Ovary (tissue), 9 donors: ENCODE results near the gene CPN1. TPM values are rescaled to one million over a fixed set of nuclear protein-coding genes. Genes with fewer than 3 reads are reported as not detected.

Source experiments
- DNase-seq, 5 donors: peaks; one replicate each; pipeline ENCODE4 v3.0.0-alpha.2; 2019 to 2020
- H3K27ac ChIP-seq, 2 donors: fragments of 200-600 bp; one replicate each; pipeline versions ENCODE4 v1.5.1 to v1.8.0; 2019 to 2022
- H3K27me3 ChIP-seq: fragments of 200-600 bp; one replicate; pipeline ENCODE4 v1.8.0; 2022
- H3K36me3 ChIP-seq: fragments of 200-600 bp; sonication (generic); one replicate; pipeline ENCODE4 v1.5.1; 2019
- H3K4me1 ChIP-seq: one replicate; pipeline ENCODE4 v1.8.1; 2013; ENCODE audit warnings: mild to moderate bottlenecking, moderate library complexity; ENCODE audit not compliant: insufficient read depth
- H3K4me3 ChIP-seq: fragments of 200-600 bp; sonication (generic); one replicate; pipeline ENCODE4 v1.5.1; 2017
- H3K9me3 ChIP-seq, 2 donors: fragments of 200-600 bp in 1 of 2; sonication (generic) in 1 of 2; one replicate each; pipeline versions ENCODE4 v1.5.1 to v1.8.1; 2013 to 2019; ENCODE audit warnings: mild to moderate bottlenecking in 1 of 2, moderate library complexity in 1 of 2
- CTCF ChIP-seq, 3 donors: fragments of 450-650 bp in 2 of 3; fragments of 200-600 bp in 1 of 3; IDR thresholded peaks; one replicate each; pipeline versions ENCODE4 v1.5.1 to v1.8.0; 2016 to 2022; ENCODE audit warnings: antibody characterized with exemption in 3 of 3, mild to moderate bottlenecking in 1 of 3
- EP300 ChIP-seq: sonication (generic); formaldehyde crosslinking; IDR thresholded peaks from one replicate; pipeline ENCODE4 v1.6.1; 2017; ENCODE audit warnings: antibody characterized with exemption
- POLR2A ChIP-seq: fragments of 450-650 bp; IDR thresholded peaks from one replicate; pipeline ENCODE4 v1.6.1; 2017; ENCODE audit warnings: antibody characterized with exemption, mild to moderate bottlenecking, moderate library complexity
- WGBS, 3 donors: extraction: QIAGEN DNeasy Blood & Tissue Kit in 1 of 3; methylation state at CpG; one replicate each; pipeline versions ENCODE4 v1.1.5 to v1.1.7; 2013 to 2017; 5-methylcytosine and 5-hydroxymethylcytosine counted together
- intact Hi-C, 4 donors: fragments of 100-400 bp; cut with DNase I; formaldehyde crosslinking; loops; one replicate each; pipeline versions ENCODE4 v1.11.0 to v1.15.1; 2022 to 2023
- polyA plus RNA-seq, 2 donors: library from polyadenylated mRNA; stranded (reverse); fragments of 200-250 nt in 1 of 2; fragments of 350-450 nt in 1 of 2; fragmentation: Illumina TruSeq in 1 of 2; extraction: RNeasy Lipid Tissue Mini Kit (QIAGEN cat#74804) in 1 of 2; gene quantifications; one replicate each; pipeline ENCODE4 v1.2.3, GENCODE V29; 2013 to 2014
- total RNA-seq, 7 donors: library from RNA; depleted of rRNA in 2 of 7; stranded (reverse); fragments of >200 nt in 2 of 7; fragmentation: NEBNext Ultra II Directional in 3 of 7; extraction: Animal tissue kit (Norgen Biotek cat#: 25700) in 3 of 7; gene quantifications; one replicate each; pipeline versions ENCODE4 v1.1.0 to v1.2.4, GENCODE V29; 2016 to 2023
- donor health status: DM: no; HTN: no; CAD: no; lungs with moderate emphysema.
- donor health status: DM: no; HTN: no; CAD: no.
- donor health status: Bipolar disorder and iron deficiency.
- donor health status: DM: yes; HTN: yes; CAD: no.
- donor health status: DM: no; HTN: no; CAD: no.
- donor health status: DM: yes; HTN: yes; CAD: no.

CPN1 gene
- total and polyA plus RNA-seq, 9 donors: not detected

DNA sequence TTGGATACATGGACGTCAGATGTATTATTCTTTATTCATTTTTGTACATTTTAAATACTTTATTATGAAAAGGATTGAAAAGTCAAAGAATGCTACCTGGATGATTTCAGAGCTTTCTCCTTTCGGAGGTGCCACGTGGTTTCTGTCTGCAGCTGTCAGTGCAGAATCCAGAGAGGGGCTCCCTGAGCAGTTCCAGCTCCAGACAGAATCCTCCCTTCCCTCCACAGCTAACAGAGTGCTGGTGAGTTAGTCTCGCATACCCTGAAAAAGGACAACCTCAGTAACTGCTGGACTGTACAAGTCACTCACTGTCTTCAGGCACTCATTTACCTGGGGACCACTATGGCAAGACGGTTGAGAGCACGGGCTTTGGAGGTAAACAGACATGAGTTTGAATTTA lies 82.8 kb downstream of the CPN1 start:
- intact Hi-C loops: no loop called here
- H3K36me3 ChIP-seq: no peaks in the 10 kb centered on the region
- WGBS, 3 donors: 80 to 90% (median 89%) methylated on average over 6 of the region's 6 CpGs
- no peak overlapping the region for H3K4me3 ChIP-seq
- no peaks in the 10 kb centered on the region for H3K27me3 ChIP-seq
- H3K4me1 ChIP-seq: peaks cover 19% of the 10 kb centered on the region
- TF ChIP-seq CTCF (IDR thresholded peaks at IDR 0.05): no peak
- TF ChIP-seq EP300: no peak
- TF ChIP-seq POLR2A: no peak
- no peak overlapping the region for H3K27ac ChIP-seq
- H3K9me3 ChIP-seq: no peaks in the 10 kb centered on the region
- no peak for DNase-seq

- intact Hi-C loops: no loop called here
- WGBS, 3 donors: 2 to 10% (median 7%) methylated on average over 4 of the region's 4 CpGs
- H3K27me3 ChIP-seq: no peaks in the 10 kb centered on the region
- H3K9me3 ChIP-seq: no peaks in the 10 kb centered on the region
- no peak overlapping the region for H3K4me3 ChIP-seq
- TF ChIP-seq POLR2A (no peak), EP300 (no peak), CTCF (IDR thresholded peaks at IDR 0.05) (no peak)
- H3K27ac ChIP-seq: peak overlapping the region; percentile 48 to 68
- H3K36me3 ChIP-seq: no peaks in the 10 kb centered on the region
- no peak for DNase-seq
- peaks cover 17% of the 10 kb centered on the region for H3K4me1 ChIP-seq
Measured at GRCh38 chr10:99996671-99997648, 84.7 kb downstream of the CPN1 start.

GRCh38 chr10:99995713-99996112 lies 86.0 kb downstream of the CPN1 start:
- 83 to 92% (median 91%) methylated on average over 3 of the region's 3 CpGs for WGBS, 3 donors
- H3K36me3 ChIP-seq: no peaks in the 10 kb centered on the region
- no peaks in the 10 kb centered on the region for H3K9me3 ChIP-seq
- H3K4me1 ChIP-seq: peaks cover 17% of the 10 kb centered on the region
- TF ChIP-seq POLR2A: no peak
- TF ChIP-seq EP300: no peak
- no peak for TF ChIP-seq CTCF (IDR thresholded peaks at IDR 0.05)
- H3K27ac ChIP-seq: no peak overlapping the region
- intact Hi-C loops: no loop called here
- no peaks in the 10 kb centered on the region for H3K27me3 ChIP-seq
- DNase-seq: no peak
- no peak overlapping the region for H3K4me3 ChIP-seq

- Histone ChIP-seq H3K4me3 (no peak overlapping the region), H3K27me3 (no peaks in the 10 kb centered on the region), H3K9me3 (no peaks in the 10 kb centered on the region), H3K4me1 (peaks cover 17% of the 10 kb centered on the region), H3K27ac (no peak overlapping the region), H3K36me3 (no peaks in the 10 kb centered on the region)
- intact Hi-C loops: no loop called here
- WGBS, 3 donors: 93 to 98% (median 94%) methylated on average over 3 of the region's 3 CpGs
- no peak for DNase-seq
- TF ChIP-seq CTCF (IDR thresholded peaks at IDR 0.05) (no peak), EP300 (no peak), POLR2A (no peak)
Measured at GRCh38 chr10:99995269-99995668, 86.4 kb downstream of the CPN1 start.
